BLaER1 (cell line): ENCODE data around the gene SQSTM1.

Source experiments
- H3K27ac ChIP-seq: shearing (Covaris generic); formaldehyde crosslinking; 2 replicates; pipeline ENCODE4 v1.8.1; 2022
- H3K27me3 ChIP-seq: shearing (Covaris generic); formaldehyde crosslinking; 2 replicates; pipeline ENCODE4 v1.8.1; 2022
- H3K36me3 ChIP-seq: shearing (Covaris generic); formaldehyde crosslinking; 2 replicates; pipeline ENCODE4 v1.8.1; 2022
- H3K4me1 ChIP-seq: shearing (Covaris generic); formaldehyde crosslinking; 2 replicates; pipeline ENCODE4 v1.8.1; 2022
- H3K4me2 ChIP-seq: shearing (Covaris generic); formaldehyde crosslinking; 2 replicates; pipeline ENCODE4 v1.8.1; 2022
- H3K4me3 ChIP-seq: shearing (Covaris generic); formaldehyde crosslinking; 2 replicates; pipeline ENCODE4 v1.8.1; 2022
- H3K9ac ChIP-seq: shearing (Covaris generic); formaldehyde crosslinking; 2 replicates; pipeline ENCODE4 v1.8.1; 2022
- H3K9me3 ChIP-seq: shearing (Covaris generic); formaldehyde crosslinking; 2 replicates; pipeline ENCODE4 v1.8.1; 2022
- H4K20me1 ChIP-seq: shearing (Covaris generic); formaldehyde crosslinking; 2 replicates; pipeline ENCODE4 v1.8.1; 2022
- Cebpa-rat ChIP-seq: shearing (Covaris generic); IDR thresholded peaks from 2 replicates; pipeline ENCODE4 v1.8.1; 2022

Gene SQSTM1

GRCh38 chr5:179822444-179822990 lies 1.8 kb downstream of the SQSTM1 start:
- 0 out of 2 replicates have a peak overlapping the region, but pooled peaks have one; percentile 22 for H3K27ac ChIP-seq
- no peak for TF ChIP-seq Cebpa-rat
- no peak overlapping the region for H3K4me3 ChIP-seq
- H3K27me3 ChIP-seq: peaks cover 12% of the 10 kb centered on the region
- peak overlapping the region; percentile 19; the same call in 1 of the 2 replicates for H3K9ac ChIP-seq
- H3K9me3 ChIP-seq: no peaks in the 10 kb centered on the region
- peaks cover 52% of the 10 kb centered on the region for H3K36me3 ChIP-seq
- H3K4me1 ChIP-seq: peaks cover 54% of the 10 kb centered on the region
- peaks cover 63% of the 10 kb centered on the region for H4K20me1 ChIP-seq
- H3K4me2 ChIP-seq: peak overlapping the region; percentile 98

- peaks cover 42% of the 10 kb centered on the region for H3K4me1 ChIP-seq
- no peak overlapping the region for H3K27ac ChIP-seq
- H3K27me3 ChIP-seq: no peaks in the 10 kb centered on the region
- H3K36me3 ChIP-seq: peaks cover 69% of the 10 kb centered on the region
- H3K9me3 ChIP-seq: peaks cover 2% of the 10 kb centered on the region; the same call in 1 of the 2 replicates
- no peak overlapping the region for H3K9ac ChIP-seq
- TF ChIP-seq Cebpa-rat: no peak
- H3K4me2 ChIP-seq: no peak overlapping the region
- no peak overlapping the region for H3K4me3 ChIP-seq
- H4K20me1 ChIP-seq: peaks cover 68% of the 10 kb centered on the region
These were observed 3.4 kb downstream of the SQSTM1 start for GRCh38 chr5:179823937-179824744.

- no peak overlapping the region for H3K4me2 ChIP-seq
- peaks cover 68% of the 10 kb centered on the region for H4K20me1 ChIP-seq
- no peak overlapping the region for H3K9ac ChIP-seq
- H3K4me1 ChIP-seq: peaks cover 37% of the 10 kb centered on the region
- H3K36me3 ChIP-seq: peaks cover 74% of the 10 kb centered on the region
- no peaks in the 10 kb centered on the region for H3K27me3 ChIP-seq
- peaks cover 6% of the 10 kb centered on the region for H3K9me3 ChIP-seq
- no peak for TF ChIP-seq Cebpa-rat
- no peak overlapping the region for H3K4me3 ChIP-seq
- H3K27ac ChIP-seq: no peak overlapping the region
These were observed 4.0 kb downstream of the SQSTM1 start for GRCh38 chr5:179824745-179825112.

DNA sequence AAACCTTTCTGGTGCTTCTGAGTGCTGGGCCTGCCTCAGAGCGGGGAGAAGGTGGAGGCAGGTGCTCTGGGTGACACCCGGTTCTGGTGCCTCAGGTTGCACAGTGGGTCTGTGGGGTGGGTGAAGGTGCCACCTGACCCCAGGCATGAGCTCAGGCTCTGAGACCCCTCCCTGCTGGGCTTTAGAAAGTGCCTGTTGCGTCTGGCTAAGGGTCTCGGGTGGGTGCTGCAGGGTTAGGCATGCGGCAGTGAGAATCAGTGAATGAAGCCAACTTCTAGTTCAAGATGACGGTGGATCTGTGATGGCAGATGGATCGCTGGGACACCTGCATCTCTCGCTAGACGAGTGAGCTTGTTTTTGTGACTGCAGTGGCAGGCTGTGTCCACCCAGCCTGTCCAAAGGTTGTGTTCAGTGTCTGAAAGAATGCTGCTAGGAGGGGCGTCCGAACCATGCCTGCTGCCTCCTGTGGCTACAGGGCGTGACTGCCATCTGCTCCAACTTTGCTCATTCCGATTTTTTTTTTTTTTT lies 5.0 kb downstream of the SQSTM1 start:
- H3K4me3 ChIP-seq: no peak overlapping the region
- peaks cover 68% of the 10 kb centered on the region for H4K20me1 ChIP-seq

DNA sequence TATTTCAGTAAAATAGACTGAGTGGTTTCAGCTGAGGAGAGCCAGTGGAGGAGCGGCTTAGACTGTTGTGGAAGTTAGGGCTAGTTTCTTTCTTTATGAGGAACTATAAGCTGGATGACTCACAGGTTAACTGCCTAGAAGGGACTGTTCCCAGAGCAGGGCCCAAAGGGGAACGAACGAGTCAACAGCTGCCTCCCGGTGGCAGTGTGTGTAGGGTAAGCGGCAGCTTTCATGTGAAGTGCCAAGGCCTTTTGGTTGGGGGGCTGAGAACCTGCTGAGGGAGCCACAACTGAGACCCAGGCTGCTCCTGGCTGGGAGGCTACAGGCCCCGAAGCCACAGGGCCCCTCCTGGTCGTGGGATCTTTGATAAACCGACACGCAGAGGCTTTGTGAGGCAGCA lies 7.0 kb downstream of the SQSTM1 start:
- Histone ChIP-seq H3K27ac (peak overlapping the region; percentile 22; the same call in 1 of the 2 replicates), H3K4me2 (no peak overlapping the region; the same call in 1 of the 2 replicates), H3K4me3 (no peak overlapping the region), H4K20me1 (peaks cover 57% of the 10 kb centered on the region), H3K4me1 (peaks cover 18% of the 10 kb centered on the region), H3K27me3 (no peaks in the 10 kb centered on the region), H3K9ac (no peak overlapping the region), H3K9me3 (peaks cover 17% of the 10 kb centered on the region), H3K36me3 (peaks cover 100% of the 10 kb centered on the region)
- no peak for TF ChIP-seq Cebpa-rat

More for the DNA sequence above, 5.0 kb downstream of the SQSTM1 start:
- Histone ChIP-seq H3K4me1 (peaks cover 28% of the 10 kb centered on the region), H3K27ac (no peak overlapping the region), H3K36me3 (peaks cover 84% of the 10 kb centered on the region), H3K4me2 (no peak overlapping the region), H3K9me3 (peaks cover 16% of the 10 kb centered on the region), H3K9ac (no peak overlapping the region), H3K27me3 (no peaks in the 10 kb centered on the region)
- TF ChIP-seq Cebpa-rat: no peak

GRCh38 chr5:179828756-179829421 lies 8.2 kb downstream of the SQSTM1 start:
- peaks cover 26% of the 10 kb centered on the region for H3K9me3 ChIP-seq
- H3K27me3 ChIP-seq: no peaks in the 10 kb centered on the region
- no peak overlapping the region for H3K9ac ChIP-seq
- H3K36me3 ChIP-seq: peaks cover 100% of the 10 kb centered on the region
- no peak for TF ChIP-seq Cebpa-rat
- H3K4me2 ChIP-seq: no peak overlapping the region
- no peak overlapping the region for H3K27ac ChIP-seq
- H3K4me3 ChIP-seq: no peak overlapping the region
- H3K4me1 ChIP-seq: peaks cover 13% of the 10 kb centered on the region; the same call in 1 of the 2 replicates
- peaks cover 51% of the 10 kb centered on the region for H4K20me1 ChIP-seq

GRCh38 chr5:179829732-179830435 lies 9.2 kb downstream of the SQSTM1 start:
- H3K27me3 ChIP-seq: no peaks in the 10 kb centered on the region
- H3K27ac ChIP-seq: no peak overlapping the region
- no peak overlapping the region for H3K9ac ChIP-seq
- H3K4me3 ChIP-seq: no peak overlapping the region
- H3K4me1 ChIP-seq: peaks cover 13% of the 10 kb centered on the region; the same call in 1 of the 2 replicates
- TF ChIP-seq Cebpa-rat: no peak
- peaks cover 41% of the 10 kb centered on the region for H4K20me1 ChIP-seq
- no peak overlapping the region for H3K4me2 ChIP-seq
- H3K36me3 ChIP-seq: peaks cover 97% of the 10 kb centered on the region
- H3K9me3 ChIP-seq: peaks cover 27% of the 10 kb centered on the region

DNA sequence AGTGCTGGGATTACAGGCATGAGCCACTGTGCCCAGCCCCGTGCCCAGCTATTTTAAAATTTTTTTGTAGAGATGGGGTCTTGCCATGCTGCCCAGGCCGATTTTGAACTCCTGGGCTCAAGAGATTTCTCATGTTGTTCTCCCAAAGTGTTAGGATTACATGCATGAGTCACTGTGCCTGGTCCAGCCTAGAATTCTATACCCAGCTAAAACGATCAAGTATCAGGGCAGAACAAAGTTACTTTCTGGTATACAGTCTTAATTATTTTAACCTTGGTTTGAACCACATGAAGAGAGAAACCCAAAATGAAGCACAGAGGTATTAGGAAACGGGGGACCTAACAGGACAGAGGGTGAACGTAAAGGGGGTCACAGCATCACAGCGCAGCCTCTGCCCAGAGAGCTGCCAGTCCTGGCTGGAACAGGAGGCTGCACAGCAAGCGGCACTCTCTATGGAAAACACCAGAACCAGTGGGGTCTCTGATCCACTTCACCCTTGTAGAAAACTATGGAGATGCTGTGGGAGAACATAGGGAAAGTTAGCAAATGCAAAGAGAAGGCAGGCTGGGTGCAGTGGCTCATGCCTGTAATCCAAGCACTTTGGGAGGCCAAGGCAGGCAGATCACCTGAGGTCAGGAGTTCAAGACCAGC lies 10.2 kb downstream of the SQSTM1 start:
- peaks cover 13% of the 10 kb centered on the region; the same call in 1 of the 2 replicates for H3K4me1 ChIP-seq
- peaks cover 27% of the 10 kb centered on the region for H3K9me3 ChIP-seq
- H3K27me3 ChIP-seq: no peaks in the 10 kb centered on the region
- no peak overlapping the region for H3K9ac ChIP-seq
- TF ChIP-seq Cebpa-rat: no peak
- H3K27ac ChIP-seq: no peak overlapping the region
- no peak overlapping the region for H3K4me2 ChIP-seq
- H3K4me3 ChIP-seq: no peak overlapping the region
- H4K20me1 ChIP-seq: peaks cover 31% of the 10 kb centered on the region
- H3K36me3 ChIP-seq: peaks cover 95% of the 10 kb centered on the region
